H9 (cell line): ENCODE measurements around the gene TH. TPM values are rescaled to one million over a fixed set of nuclear protein-coding genes. Genes with fewer than 3 reads are reported as not detected.

Source experiments
- DNase-seq: peaks from one replicate; pipeline ENCODE4 v3.0.0-alpha.2; 2017
- H2AFZ ChIP-seq: one replicate; pipeline ENCODE4 v1.6.1; 2013; ENCODE audit warnings: mild to moderate bottlenecking, low read length, control low read depth, moderate library complexity
- H2AK5ac ChIP-seq: 2 replicates; pipeline ENCODE4 v1.6.1; 2013; ENCODE audit warnings: low read length, control low read depth, mixed read lengths; ENCODE audit not compliant: insufficient read length
- H2BK120ac ChIP-seq: one replicate; pipeline ENCODE4 v1.6.1; 2013; ENCODE audit warnings: low read depth, mild to moderate bottlenecking, low read length, control low read depth, inconsistent platforms; ENCODE audit not compliant: poor library complexity, severe bottlenecking
- H2BK12ac ChIP-seq: 2 replicates; pipeline ENCODE4 v1.6.1; 2013; ENCODE audit warnings: low read length, control low read depth, mixed read lengths, low read depth; ENCODE audit not compliant: insufficient read length
- H2BK15ac ChIP-seq: 2 replicates; pipeline ENCODE4 v1.6.1; 2013; ENCODE audit warnings: low read depth, low read length, control low read depth
- H2BK20ac ChIP-seq: one replicate; pipeline ENCODE4 v1.6.1; 2013; ENCODE audit warnings: low read depth, mild to moderate bottlenecking, low read length, control low read depth, inconsistent platforms; ENCODE audit not compliant: poor library complexity, severe bottlenecking
- H2BK5ac ChIP-seq: 2 replicates; pipeline ENCODE4 v1.6.1; 2013; ENCODE audit warnings: low read length, control low read depth, mixed read lengths; ENCODE audit not compliant: insufficient read length
- H3K14ac ChIP-seq: 2 replicates; pipeline ENCODE4 v1.6.1; 2013; ENCODE audit warnings: low read length, control low read depth; ENCODE audit not compliant: insufficient read depth
- H3K18ac ChIP-seq: 2 replicates; pipeline ENCODE4 v1.6.1; 2013; ENCODE audit warnings: low read depth, mild to moderate bottlenecking, mixed read lengths, low read length, control low read depth; ENCODE audit not compliant: insufficient read length
- H3K23ac ChIP-seq: 2 replicates; pipeline ENCODE4 v1.6.1; 2013; ENCODE audit warnings: low read length, control low read depth, mixed read lengths, low read depth; ENCODE audit not compliant: insufficient read length
- H3K23me2 ChIP-seq: 2 replicates; pipeline ENCODE4 v1.6.1; 2013; ENCODE audit warnings: low read depth, mild to moderate bottlenecking, mixed read lengths, low read length, control low read depth; ENCODE audit not compliant: insufficient read length, poor library complexity, severe bottlenecking
- H3K27ac ChIP-seq: 2 replicates; pipeline ENCODE4 v1.5.1; 2013; ENCODE audit warnings: low read length, control low read depth, mixed read lengths, low read depth; ENCODE audit not compliant: insufficient read length
- H3K27me3 ChIP-seq: 2 replicates; pipeline ENCODE4 v1.6.1; 2013; ENCODE audit warnings: low read length, control low read depth, inconsistent platforms; ENCODE audit not compliant: insufficient read depth
- H3K4ac ChIP-seq: 2 replicates; pipeline ENCODE4 v1.6.1; 2013; ENCODE audit warnings: low read depth, mild to moderate bottlenecking, control low read depth, inconsistent platforms, low read length, moderate library complexity
- H3K4me1 ChIP-seq: 2 replicates; pipeline ENCODE4 v1.6.1; 2013; ENCODE audit warnings: low read length, control low read depth, inconsistent platforms; ENCODE audit not compliant: insufficient read depth
- H3K4me2 ChIP-seq: 2 replicates; pipeline ENCODE4 v1.6.1; 2013; ENCODE audit warnings: low read length, control low read depth, mixed read lengths; ENCODE audit not compliant: insufficient read length, insufficient read depth
- H3K56ac ChIP-seq: 2 replicates; pipeline ENCODE4 v1.6.1; 2013; ENCODE audit warnings: low read depth, mild to moderate bottlenecking, mixed read lengths, low read length, control low read depth; ENCODE audit not compliant: insufficient read length
- H3K79me1 ChIP-seq: 2 replicates; pipeline ENCODE4 v1.6.1; 2013; ENCODE audit warnings: low read depth, mild to moderate bottlenecking, moderate library complexity, low read length, control low read depth, inconsistent platforms; ENCODE audit not compliant: insufficient read depth, poor library complexity, severe bottlenecking
- H3K79me2 ChIP-seq: 2 replicates; pipeline ENCODE4 v1.6.1; 2013; ENCODE audit warnings: low read length, control low read depth, inconsistent platforms; ENCODE audit not compliant: insufficient read depth
- H3K9ac ChIP-seq: 2 replicates; pipeline ENCODE4 v1.6.1; 2013; ENCODE audit warnings: low read length, control low read depth, mixed read lengths; ENCODE audit not compliant: insufficient read length; ENCODE audit errors: extremely low read depth
- H3K9me3 ChIP-seq: one replicate; pipeline ENCODE4 v1.6.1; 2013; ENCODE audit warnings: low read depth, low read length, inconsistent platforms; ENCODE audit not compliant: control insufficient read depth
- H3T11ph ChIP-seq: one replicate; pipeline ENCODE4 v1.6.1; 2013; ENCODE audit warnings: mild to moderate bottlenecking, low read length, control low read depth, inconsistent platforms
- H4K20me1 ChIP-seq: one replicate; pipeline ENCODE4 v1.6.1; 2013; ENCODE audit not compliant: control insufficient read depth, insufficient read length, insufficient read depth
- H4K5ac ChIP-seq: 2 replicates; pipeline ENCODE4 v1.6.1; 2013; ENCODE audit warnings: low read depth, mild to moderate bottlenecking, mixed read lengths, low read length, control low read depth; ENCODE audit not compliant: insufficient read length
- H4K8ac ChIP-seq: replicated peaks from 2 replicates; pipeline ENCODE4 v1.6.1; 2013; ENCODE audit warnings: low read length, control low read depth, mixed read lengths, low read depth; ENCODE audit not compliant: insufficient read length
- H4K91ac ChIP-seq: 2 replicates; pipeline ENCODE4 v1.6.1; 2013; ENCODE audit warnings: low read depth, mild to moderate bottlenecking, moderate library complexity, mixed read lengths, low read length, control low read depth; ENCODE audit not compliant: insufficient read length
- H3K27ac Mint-ChIP-seq, 3 experiments: 2 replicates in 2 of 3; 3 replicates in 1 of 3; pipeline ENCODE4 v1.8.0; 2020 to 2021; ENCODE audit warnings: mixed read lengths in 3 of 3, mild to moderate bottlenecking in 1 of 3, moderate library complexity in 1 of 3
- H3K27me3 Mint-ChIP-seq: 2 replicates; pipeline ENCODE4 v1.8.0; 2021; ENCODE audit warnings: low read depth, mild to moderate bottlenecking, moderate library complexity, mixed read lengths
- H3K36me3 Mint-ChIP-seq, 3 experiments: 2 replicates in 2 of 3; 3 replicates in 1 of 3; pipeline ENCODE4 v1.8.0; 2020 to 2021; ENCODE audit warnings: low read depth in 3 of 3, mixed read lengths in 3 of 3; ENCODE audit not compliant: insufficient read depth in 1 of 3
- H3K4me1 Mint-ChIP-seq, 2 experiments: 2 replicates each; pipeline ENCODE4 v1.8.0; 2020; ENCODE audit warnings: mixed read lengths in 2 of 2
- H3K4me3 Mint-ChIP-seq, 2 experiments: 2 replicates in 1 of 2; 3 replicates in 1 of 2; pipeline ENCODE4 v1.8.0; 2020 to 2021; ENCODE audit warnings: mild to moderate bottlenecking in 2 of 2, mixed read lengths in 2 of 2, moderate library complexity in 1 of 2
- H3K9me3 Mint-ChIP-seq, 2 experiments: 2 replicates in 1 of 2; 3 replicates in 1 of 2; pipeline ENCODE4 v1.8.0; 2020; ENCODE audit warnings: mild to moderate bottlenecking in 2 of 2, mixed read lengths in 2 of 2, moderate library complexity in 1 of 2
- WGBS: extraction: QIAGEN DNeasy Blood & Tissue Kit; methylation state at CpG from one replicate; pipeline ENCODE4 v1.1.7; 2013; ENCODE audit warnings: missing lambda C conversion rate, low lambda C conversion rate, mixed read lengths; ENCODE audit not compliant: insufficient read length; ENCODE audit errors: extremely low coverage; 5-methylcytosine and 5-hydroxymethylcytosine counted together
- total RNA-seq: library from RNA; stranded (reverse); gene quantifications from 2 replicates; pipeline ENCODE4 v1.2.1, GENCODE V29; 2021
- TF ChIP-seq, protein P1 (sequence below): fragments of 200-600 bp; sonication (generic); conservative IDR thresholded peaks from 3 replicates; pipeline ENCODE4 v1.8.0; 2021; ENCODE audit warnings: antibody characterized with exemption, mild to moderate bottlenecking

Gene TH
- total RNA-seq, 1 experiment from 2014 or later = not detected

DNA sequence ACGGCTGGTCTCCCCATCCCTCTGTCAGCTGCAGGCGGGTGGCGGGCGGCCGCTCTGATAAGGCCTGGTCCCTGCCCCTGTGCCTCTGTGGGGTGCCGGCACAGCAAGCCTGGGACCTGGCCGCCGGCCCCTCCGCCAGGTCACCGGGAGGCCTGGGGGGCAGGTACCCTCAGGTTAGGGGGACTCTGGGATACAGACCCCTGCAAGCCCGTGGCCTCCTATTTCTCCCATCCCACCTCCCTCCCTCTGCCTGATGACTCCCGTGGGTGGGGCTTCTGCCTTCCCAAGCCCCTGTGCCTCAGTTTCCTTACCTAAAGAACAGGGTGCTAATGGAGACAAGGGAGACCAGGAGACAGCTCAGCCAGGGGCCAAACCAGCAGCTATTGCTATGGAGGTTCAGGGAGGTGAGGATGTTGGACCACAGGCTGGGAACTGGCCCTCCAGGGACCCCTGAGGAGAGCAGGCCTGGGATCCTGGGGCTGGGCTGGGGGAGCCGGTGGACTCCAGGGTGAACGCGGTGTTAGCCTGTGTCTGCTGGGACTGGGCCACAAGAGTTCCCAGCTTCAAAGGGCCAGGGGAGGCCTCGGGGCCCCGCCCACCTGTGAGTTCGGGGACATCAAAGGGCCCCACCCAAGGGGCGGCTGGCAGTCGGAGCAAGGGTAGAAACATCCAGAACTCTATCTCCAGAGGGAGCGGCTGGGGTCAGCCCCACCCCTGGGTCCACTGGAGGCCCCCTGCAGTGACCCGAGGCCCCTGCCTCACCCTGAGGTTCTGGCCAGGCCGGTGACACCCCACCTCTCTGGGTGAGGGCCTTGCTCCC lies 32.0 kb upstream of the TH start:
- Mint-ChIP-seq H3K36me3 (no peaks in the 10 kb centered on the region), H3K4me3 (no peak overlapping the region)

More for the DNA sequence above, 32.0 kb upstream of the TH start:
- Histone ChIP-seq H3K27ac (no peak overlapping the region), H2BK20ac (no peak overlapping the region), H4K91ac (no peak overlapping the region), H2BK5ac (no peak overlapping the region), H4K5ac (no peak overlapping the region), H3K23me2 (no peaks in the 10 kb centered on the region), H2AK5ac (no peak overlapping the region), H2BK120ac (no peak overlapping the region), H3K9ac (no peak overlapping the region), H3K56ac (no peak overlapping the region), H3K14ac (no peak overlapping the region), H3K79me2 (no peaks in the 10 kb centered on the region), H3K4me1 (no peaks in the 10 kb centered on the region), H2AFZ (no peak overlapping the region), H2BK15ac (no peak overlapping the region), H3T11ph (no peak overlapping the region), H3K4me2 (no peak overlapping the region), H4K20me1 (no peaks in the 10 kb centered on the region), H3K79me1 (no peaks in the 10 kb centered on the region), H3K4ac (no peak overlapping the region), H3K27me3 (no peaks in the 10 kb centered on the region), H3K23ac (no peak overlapping the region), H2BK12ac (no peak overlapping the region), H3K18ac (no peak overlapping the region), H3K9me3 (no peaks in the 10 kb centered on the region), H4K8ac (no peak overlapping the region)
- no peaks in the 10 kb centered on the region for H3K9me3 Mint-ChIP-seq
- no peak for DNase-seq
- H3K4me1 Mint-ChIP-seq = no peaks in the 10 kb centered on the region
- peaks cover 33% of the 10 kb centered on the region for H3K27me3 Mint-ChIP-seq
- H3K27ac Mint-ChIP-seq = no peak overlapping the region
- TF ChIP-seq, protein P1, sequence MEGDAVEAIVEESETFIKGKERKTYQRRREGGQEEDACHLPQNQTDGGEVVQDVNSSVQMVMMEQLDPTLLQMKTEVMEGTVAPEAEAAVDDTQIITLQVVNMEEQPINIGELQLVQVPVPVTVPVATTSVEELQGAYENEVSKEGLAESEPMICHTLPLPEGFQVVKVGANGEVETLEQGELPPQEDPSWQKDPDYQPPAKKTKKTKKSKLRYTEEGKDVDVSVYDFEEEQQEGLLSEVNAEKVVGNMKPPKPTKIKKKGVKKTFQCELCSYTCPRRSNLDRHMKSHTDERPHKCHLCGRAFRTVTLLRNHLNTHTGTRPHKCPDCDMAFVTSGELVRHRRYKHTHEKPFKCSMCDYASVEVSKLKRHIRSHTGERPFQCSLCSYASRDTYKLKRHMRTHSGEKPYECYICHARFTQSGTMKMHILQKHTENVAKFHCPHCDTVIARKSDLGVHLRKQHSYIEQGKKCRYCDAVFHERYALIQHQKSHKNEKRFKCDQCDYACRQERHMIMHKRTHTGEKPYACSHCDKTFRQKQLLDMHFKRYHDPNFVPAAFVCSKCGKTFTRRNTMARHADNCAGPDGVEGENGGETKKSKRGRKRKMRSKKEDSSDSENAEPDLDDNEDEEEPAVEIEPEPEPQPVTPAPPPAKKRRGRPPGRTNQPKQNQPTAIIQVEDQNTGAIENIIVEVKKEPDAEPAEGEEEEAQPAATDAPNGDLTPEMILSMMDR = no peak
- no CpG with 5 or more reads among the region's 23 CpGs for WGBS
